Esophagus (tissue), 2 donors: ENCODE measurements around the gene KCNT1. TPM values are rescaled to one million over a fixed set of nuclear protein-coding genes. Genes with fewer than 3 reads are reported as not detected.

Experiments used
- H3K27ac ChIP-seq, 2 donors: one replicate each; pipeline ENCODE4 v1.5.1; 2013; ENCODE audit warnings: low read depth in 2 of 2, mild to moderate bottlenecking in 2 of 2, inconsistent platforms in 1 of 2, low read length in 1 of 2, moderate library complexity in 1 of 2
- H3K27me3 ChIP-seq, 2 donors: one replicate each; pipeline ENCODE4 v1.6.1; 2013; ENCODE audit warnings: low read length in 2 of 2, control low read depth in 1 of 2, mild to moderate bottlenecking in 1 of 2; ENCODE audit not compliant: insufficient read depth in 2 of 2, control insufficient read depth in 1 of 2
- H3K36me3 ChIP-seq, 2 donors: one replicate each; pipeline ENCODE4 v1.6.1; 2013; ENCODE audit warnings: low read length in 1 of 2; ENCODE audit not compliant: control insufficient read depth in 2 of 2, insufficient read depth in 2 of 2
- H3K4me1 ChIP-seq, 2 donors: one replicate each; pipeline ENCODE4 v1.6.1; 2013; ENCODE audit warnings: low read length in 1 of 2; ENCODE audit not compliant: control insufficient read depth in 2 of 2, insufficient read depth in 2 of 2
- H3K4me3 ChIP-seq, 2 donors: one replicate each; pipeline ENCODE4 v1.5.1; 2013; ENCODE audit warnings: low read length in 2 of 2, mild to moderate bottlenecking in 2 of 2, low read depth in 1 of 2, moderate library complexity in 1 of 2
- H3K9me3 ChIP-seq, 2 donors: one replicate each; pipeline ENCODE4 v1.6.1; 2013; ENCODE audit warnings: mild to moderate bottlenecking in 2 of 2, low read depth in 1 of 2, low read length in 1 of 2, moderate library complexity in 1 of 2; ENCODE audit not compliant: control insufficient read depth in 2 of 2, insufficient read depth in 1 of 2
- WGBS, 2 donors: extraction: QIAGEN DNeasy Blood & Tissue Kit; methylation state at CpG; one replicate each; pipeline ENCODE4 v1.1.7; 2013; 5-methylcytosine and 5-hydroxymethylcytosine counted together
- polyA plus RNA-seq, 2 donors: library from polyadenylated mRNA; stranded (reverse); fragments of 200-250 nt; gene quantifications; one replicate each; pipeline ENCODE4 v1.2.3, GENCODE V29; 2013
- donor health status: healthy with polysubstance abuse.
- donor health status: Bipolar disorder and iron deficiency.

The KCNT1 gene
- polyA plus RNA-seq, 2 donors = 0.06 to 0.14 TPM

- peaks cover 0 to 6% of the 10 kb centered on the region in 2 donors for H3K27me3 ChIP-seq
Measured at GRCh38 chr9:135741276-135742219, 39.6 kb downstream of the KCNT1 start.

GRCh38 chr9:135743021-135743420 is 41.0 kb downstream of the KCNT1 start:
- no peaks in the 10 kb centered on the region for H3K27me3 ChIP-seq
- no peaks in the 10 kb centered on the region for H3K36me3 ChIP-seq
- 68 to 75% methylated on average over 12 to 14 of the region's 14 CpGs for WGBS, 2 donors

More at GRCh38 chr9:135741276-135742219, 39.6 kb downstream of the KCNT1 start:
- Histone ChIP-seq H3K9me3 (no peaks in the 10 kb centered on the region), H3K4me3 (no peak overlapping the region), H3K27ac (no peak overlapping the region), H3K36me3 (no peaks in the 10 kb centered on the region), H3K4me1 (no peaks in the 10 kb centered on the region)
- WGBS, 2 donors = 68 to 74% methylated on average over 24 of the region's 24 CpGs

GRCh38 chr9:135743546-135744332 is 41.8 kb downstream of the KCNT1 start:
- H3K9me3 ChIP-seq = no peaks in the 10 kb centered on the region
- no peaks in the 10 kb centered on the region for H3K36me3 ChIP-seq
- no peaks in the 10 kb centered on the region for H3K27me3 ChIP-seq
- no peaks in the 10 kb centered on the region for H3K4me1 ChIP-seq
- no peak overlapping the region for H3K4me3 ChIP-seq
- 71 to 78% methylated on average over 25 of the region's 25 CpGs for whole genome bisulfite sequencing, 2 donors
- H3K27ac ChIP-seq = no peak overlapping the region

More at GRCh38 chr9:135743021-135743420, 41.0 kb downstream of the KCNT1 start:
- no peak overlapping the region for H3K27ac ChIP-seq
- H3K9me3 ChIP-seq = no peaks in the 10 kb centered on the region
- no peak overlapping the region for H3K4me3 ChIP-seq
- H3K4me1 ChIP-seq = no peaks in the 10 kb centered on the region

GRCh38 chr9:135744333-135745070 is 42.5 kb downstream of the KCNT1 start:
- Histone ChIP-seq H3K27ac (no peak overlapping the region), H3K9me3 (no peaks in the 10 kb centered on the region), H3K36me3 (no peaks in the 10 kb centered on the region), H3K4me3 (no peak overlapping the region), H3K27me3 (no peaks in the 10 kb centered on the region), H3K4me1 (no peaks in the 10 kb centered on the region)
- 75 to 78% methylated on average over 28 to 33 of the region's 33 CpGs for WGBS, 2 donors

- 75 to 78% methylated on average over 21 of the region's 21 CpGs for WGBS, 2 donors
- no peaks in the 10 kb centered on the region for H3K27me3 ChIP-seq
- no peaks in the 10 kb centered on the region for H3K4me1 ChIP-seq
- no peaks in the 10 kb centered on the region for H3K36me3 ChIP-seq
- H3K9me3 ChIP-seq = no peaks in the 10 kb centered on the region
- no peak overlapping the region for H3K4me3 ChIP-seq
- no peak overlapping the region for H3K27ac ChIP-seq
Measured at GRCh38 chr9:135745189-135745588, 43.2 kb downstream of the KCNT1 start.

- Histone ChIP-seq H3K4me1 (no peaks in the 10 kb centered on the region), H3K27ac (no peak overlapping the region), H3K27me3 (peaks cover 0 to 3% of the 10 kb centered on the region in 2 donors), H3K4me3 (no peak overlapping the region), H3K9me3 (no peaks in the 10 kb centered on the region), H3K36me3 (no peaks in the 10 kb centered on the region)
- WGBS, 2 donors = 77 to 78% methylated on average over 24 of the region's 24 CpGs
Measured at GRCh38 chr9:135745686-135746324, 43.8 kb downstream of the KCNT1 start.

GRCh38 chr9:135746565-135746964 is 44.6 kb downstream of the KCNT1 start:
- H3K9me3 ChIP-seq = no peaks in the 10 kb centered on the region
- WGBS, 2 donors = 45 to 60% methylated on average over 8 to 9 of the region's 9 CpGs
- peaks cover 0 to 3% of the 10 kb centered on the region in 2 donors for H3K27me3 ChIP-seq

GRCh38 chr9:135747311-135747710 is 45.3 kb downstream of the KCNT1 start:
- Histone ChIP-seq H3K36me3 (no peaks in the 10 kb centered on the region), H3K4me3 (no peak overlapping the region), H3K4me1 (no peaks in the 10 kb centered on the region), H3K27ac (no peak overlapping the region), H3K27me3 (peaks cover 0 to 3% of the 10 kb centered on the region in 2 donors), H3K9me3 (no peaks in the 10 kb centered on the region)
- WGBS, 2 donors = 52 to 73% methylated on average over 8 to 13 of the region's 13 CpGs

More at GRCh38 chr9:135746565-135746964, 44.6 kb downstream of the KCNT1 start:
- no peaks in the 10 kb centered on the region for H3K36me3 ChIP-seq
- no peak overlapping the region for H3K4me3 ChIP-seq
- no peak overlapping the region for H3K27ac ChIP-seq
- H3K4me1 ChIP-seq = no peaks in the 10 kb centered on the region

- H3K27ac ChIP-seq = no peak overlapping the region
- no peak overlapping the region for H3K4me3 ChIP-seq
- no peaks in the 10 kb centered on the region for H3K9me3 ChIP-seq
- WGBS, 2 donors = 61 to 67% methylated on average over 16 of the region's 16 CpGs
- H3K27me3 ChIP-seq = peaks cover 0 to 3% of the 10 kb centered on the region in 2 donors
- no peaks in the 10 kb centered on the region for H3K36me3 ChIP-seq
- H3K4me1 ChIP-seq = no peaks in the 10 kb centered on the region
Measured at GRCh38 chr9:135748676-135749075, 46.7 kb downstream of the KCNT1 start.
